WTC11 (cell line): ENCODE results near the gene SUMF1. TPM values are rescaled to one million over a fixed set of nuclear protein-coding genes. Genes with fewer than 3 reads are reported as not detected.
A peak's percentile ranks its signal among the peaks of the same experiment; 100 is the strongest.

ENCODE experiments used
- ATAC-seq: fragments of 200-7000 bp; cut with Tn5 transposase; 2 replicates; pipeline ENCODE4 v1.10.0; 2021; ENCODE audit warnings: mild to moderate bottlenecking, moderate library complexity
- CTCF ChIA-PET: fragments of 300-600 bp; sonication (Branson Sonifier 250); formaldehyde crosslinking; loops from one replicate; lab custom pipeline; 2021; ENCODE audit warnings: antibody characterized with exemption; lab: Charles Lee
- POLR2A ChIA-PET: fragments of 350-600 bp; sonication (Branson Sonifier 250); formaldehyde crosslinking; loops from one replicate; lab custom pipeline; 2021; ENCODE audit warnings: antibody characterized with exemption; lab: Charles Lee
- DNase-seq: peaks from one replicate; pipeline ENCODE4 v3.0.0; 2021; ENCODE audit warnings: low spot score
- H3K27ac Mint-ChIP-seq: 2 replicates; pipeline ENCODE4 v1.8.0; 2021; ENCODE audit warnings: mixed read lengths
- H3K27me3 Mint-ChIP-seq: 2 replicates; pipeline ENCODE4 v1.8.0; 2021; ENCODE audit warnings: low read depth, mild to moderate bottlenecking, moderate library complexity, mixed read lengths
- H3K36me3 Mint-ChIP-seq: 2 replicates; pipeline ENCODE4 v1.8.0; 2021; ENCODE audit warnings: mixed read lengths
- H3K4me1 Mint-ChIP-seq: 2 replicates; pipeline ENCODE4 v1.8.0; 2022; ENCODE audit warnings: mixed read lengths
- H3K4me3 Mint-ChIP-seq: 2 replicates; pipeline ENCODE4 v1.8.0; 2021; ENCODE audit warnings: mild to moderate bottlenecking, moderate library complexity, mixed read lengths
- H3K9me3 Mint-ChIP-seq: 2 replicates; pipeline ENCODE4 v1.8.0; 2021; ENCODE audit warnings: mixed read lengths
- CBFB ChIP-seq: sonication (generic); formaldehyde crosslinking; IDR thresholded peaks from 2 replicates; pipeline ENCODE4 v1.8.1; 2022; ENCODE audit warnings: mild to moderate bottlenecking, low read depth, missing genetic modification reagents
- EMX1 ChIP-seq: fragments of 250-450 bp; sonication (Bioruptor Pico); IDR thresholded peaks from 2 replicates; pipeline ENCODE4 v1.8.0; 2021; ENCODE audit warnings: mild to moderate bottlenecking
- ESRRA ChIP-seq: sonication (generic); formaldehyde crosslinking; IDR thresholded peaks from 2 replicates; pipeline ENCODE4 v1.8.1; 2022; ENCODE audit warnings: mild to moderate bottlenecking, missing genetic modification reagents, borderline replicate concordance
- ETV6 ChIP-seq: sonication (generic); formaldehyde crosslinking; IDR thresholded peaks from 2 replicates; pipeline ENCODE4 v1.8.1; 2022; ENCODE audit warnings: mild to moderate bottlenecking, missing genetic modification reagents
- FOXJ3 ChIP-seq: sonication (generic); formaldehyde crosslinking; IDR thresholded peaks from 2 replicates; pipeline ENCODE4 v1.9.0; 2021; ENCODE audit warnings: missing genetic modification reagents, mild to moderate bottlenecking, borderline replicate concordance
- FOXP1 ChIP-seq: sonication (generic); formaldehyde crosslinking; IDR thresholded peaks from 2 replicates; pipeline ENCODE4 v1.8.0; 2022; ENCODE audit warnings: missing genetic modification reagents, mild to moderate bottlenecking, moderate library complexity, borderline replicate concordance
- GRHL2 ChIP-seq: fragments of 250-450 bp; sonication (Bioruptor Pico); IDR thresholded peaks from 2 replicates; pipeline ENCODE4 v1.8.0; 2022; ENCODE audit warnings: mild to moderate bottlenecking, moderate library complexity; ENCODE audit not compliant: insufficient replicate concordance, severe bottlenecking
- GTF2I ChIP-seq: fragments of 250-450 bp; sonication (Bioruptor Pico); conservative IDR thresholded peaks from 2 replicates; pipeline ENCODE4 v1.4.0; 2021; ENCODE audit warnings: mild to moderate bottlenecking
- IRF2 ChIP-seq: sonication (generic); formaldehyde crosslinking; IDR thresholded peaks from 2 replicates; pipeline ENCODE4 v1.8.0; 2022; ENCODE audit warnings: low read depth, missing genetic modification reagents, borderline replicate concordance
- NFYB ChIP-seq: sonication (generic); formaldehyde crosslinking; conservative IDR thresholded peaks from 2 replicates; pipeline ENCODE4 v1.8.0; 2022; ENCODE audit warnings: low read depth, missing genetic modification reagents
- SP1 ChIP-seq: sonication (generic); formaldehyde crosslinking; conservative IDR thresholded peaks from 2 replicates; pipeline ENCODE4 v1.8.1; 2022; ENCODE audit warnings: missing genetic modification reagents
- ZNF121 ChIP-seq: sonication (generic); formaldehyde crosslinking; IDR thresholded peaks from 2 replicates; pipeline ENCODE4 v1.8.0; 2023; ENCODE audit warnings: missing genetic modification reagents
- total RNA-seq: library from RNA; stranded (reverse); gene quantifications from 3 replicates; pipeline ENCODE4 v1.2.3, GENCODE V29; 2021
- TF ChIP-seq, protein P1 (sequence below): fragments of 250-450 bp; sonication (Bioruptor Pico); IDR thresholded peaks from 2 replicates; pipeline ENCODE4 v1.9.0; 2021; ENCODE audit warnings: mild to moderate bottlenecking, borderline replicate concordance
- TF ChIP-seq, protein P2 (sequence below): sonication (generic); formaldehyde crosslinking; IDR thresholded peaks from 2 replicates; pipeline ENCODE4 v1.8.1; 2023; ENCODE audit warnings: mild to moderate bottlenecking, missing genetic modification reagents, moderate library complexity
- TF ChIP-seq, protein P3 (sequence below): sonication (generic); formaldehyde crosslinking; IDR thresholded peaks from 2 replicates; pipeline ENCODE4 v1.8.1; 2023; ENCODE audit warnings: mild to moderate bottlenecking, missing genetic modification reagents
- TF ChIP-seq, protein P4 (sequence below): fragments of 250-450 bp; sonication (Bioruptor Pico); conservative IDR thresholded peaks from 2 replicates; pipeline ENCODE4 v1.9.0; 2021; ENCODE audit warnings: mild to moderate bottlenecking
- TF ChIP-seq, protein P5 (sequence below): sonication (generic); formaldehyde crosslinking; IDR thresholded peaks from 2 replicates; pipeline ENCODE4 v1.8.1; 2022; ENCODE audit warnings: missing genetic modification reagents, borderline replicate concordance
- TF ChIP-seq, protein P6 (sequence below): fragments of 200-600 bp; IDR thresholded peaks from 2 replicates; pipeline ENCODE4 v1.8.0; 2022; ENCODE audit warnings: antibody characterized with exemption
- TF ChIP-seq, protein P7 (sequence below): sonication (generic); formaldehyde crosslinking; IDR thresholded peaks from 2 replicates; pipeline ENCODE4 v1.8.1; 2023; ENCODE audit warnings: mild to moderate bottlenecking, missing genetic modification reagents, moderate library complexity

Gene SUMF1
- total RNA-seq, 1 experiment from 2014 or later: 10.4 TPM

DNA sequence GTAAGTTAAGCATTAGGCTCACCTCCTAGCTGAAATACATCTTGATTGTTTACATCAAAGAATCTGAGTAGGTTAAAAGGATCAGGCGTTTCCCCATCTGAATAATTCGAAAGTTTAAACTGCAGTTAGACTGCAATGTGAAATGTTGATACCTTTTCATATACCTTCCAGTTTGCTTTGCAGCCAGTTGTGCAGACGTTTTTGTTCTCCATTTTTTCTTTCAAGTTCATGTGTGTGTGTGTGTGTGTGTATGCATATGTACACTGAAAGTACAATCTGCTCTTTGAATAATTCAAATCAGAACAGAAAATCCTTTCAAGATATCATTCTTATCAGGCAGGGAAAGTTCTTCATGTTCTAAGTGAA is 29.0 kb upstream of the SUMF1 start (continued):
- TF ChIP-seq, protein P1, sequence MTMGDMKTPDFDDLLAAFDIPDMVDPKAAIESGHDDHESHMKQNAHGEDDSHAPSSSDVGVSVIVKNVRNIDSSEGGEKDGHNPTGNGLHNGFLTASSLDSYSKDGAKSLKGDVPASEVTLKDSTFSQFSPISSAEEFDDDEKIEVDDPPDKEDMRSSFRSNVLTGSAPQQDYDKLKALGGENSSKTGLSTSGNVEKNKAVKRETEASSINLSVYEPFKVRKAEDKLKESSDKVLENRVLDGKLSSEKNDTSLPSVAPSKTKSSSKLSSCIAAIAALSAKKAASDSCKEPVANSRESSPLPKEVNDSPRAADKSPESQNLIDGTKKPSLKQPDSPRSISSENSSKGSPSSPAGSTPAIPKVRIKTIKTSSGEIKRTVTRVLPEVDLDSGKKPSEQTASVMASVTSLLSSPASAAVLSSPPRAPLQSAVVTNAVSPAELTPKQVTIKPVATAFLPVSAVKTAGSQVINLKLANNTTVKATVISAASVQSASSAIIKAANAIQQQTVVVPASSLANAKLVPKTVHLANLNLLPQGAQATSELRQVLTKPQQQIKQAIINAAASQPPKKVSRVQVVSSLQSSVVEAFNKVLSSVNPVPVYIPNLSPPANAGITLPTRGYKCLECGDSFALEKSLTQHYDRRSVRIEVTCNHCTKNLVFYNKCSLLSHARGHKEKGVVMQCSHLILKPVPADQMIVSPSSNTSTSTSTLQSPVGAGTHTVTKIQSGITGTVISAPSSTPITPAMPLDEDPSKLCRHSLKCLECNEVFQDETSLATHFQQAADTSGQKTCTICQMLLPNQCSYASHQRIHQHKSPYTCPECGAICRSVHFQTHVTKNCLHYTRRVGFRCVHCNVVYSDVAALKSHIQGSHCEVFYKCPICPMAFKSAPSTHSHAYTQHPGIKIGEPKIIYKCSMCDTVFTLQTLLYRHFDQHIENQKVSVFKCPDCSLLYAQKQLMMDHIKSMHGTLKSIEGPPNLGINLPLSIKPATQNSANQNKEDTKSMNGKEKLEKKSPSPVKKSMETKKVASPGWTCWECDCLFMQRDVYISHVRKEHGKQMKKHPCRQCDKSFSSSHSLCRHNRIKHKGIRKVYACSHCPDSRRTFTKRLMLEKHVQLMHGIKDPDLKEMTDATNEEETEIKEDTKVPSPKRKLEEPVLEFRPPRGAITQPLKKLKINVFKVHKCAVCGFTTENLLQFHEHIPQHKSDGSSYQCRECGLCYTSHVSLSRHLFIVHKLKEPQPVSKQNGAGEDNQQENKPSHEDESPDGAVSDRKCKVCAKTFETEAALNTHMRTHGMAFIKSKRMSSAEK (CRISPR knock-in tag): no peak
- TF ChIP-seq GRHL2 (CRISPR knock-in tag): no peak
- TF ChIP-seq ZNF121: no peak
- no peak for TF ChIP-seq EMX1

DNA sequence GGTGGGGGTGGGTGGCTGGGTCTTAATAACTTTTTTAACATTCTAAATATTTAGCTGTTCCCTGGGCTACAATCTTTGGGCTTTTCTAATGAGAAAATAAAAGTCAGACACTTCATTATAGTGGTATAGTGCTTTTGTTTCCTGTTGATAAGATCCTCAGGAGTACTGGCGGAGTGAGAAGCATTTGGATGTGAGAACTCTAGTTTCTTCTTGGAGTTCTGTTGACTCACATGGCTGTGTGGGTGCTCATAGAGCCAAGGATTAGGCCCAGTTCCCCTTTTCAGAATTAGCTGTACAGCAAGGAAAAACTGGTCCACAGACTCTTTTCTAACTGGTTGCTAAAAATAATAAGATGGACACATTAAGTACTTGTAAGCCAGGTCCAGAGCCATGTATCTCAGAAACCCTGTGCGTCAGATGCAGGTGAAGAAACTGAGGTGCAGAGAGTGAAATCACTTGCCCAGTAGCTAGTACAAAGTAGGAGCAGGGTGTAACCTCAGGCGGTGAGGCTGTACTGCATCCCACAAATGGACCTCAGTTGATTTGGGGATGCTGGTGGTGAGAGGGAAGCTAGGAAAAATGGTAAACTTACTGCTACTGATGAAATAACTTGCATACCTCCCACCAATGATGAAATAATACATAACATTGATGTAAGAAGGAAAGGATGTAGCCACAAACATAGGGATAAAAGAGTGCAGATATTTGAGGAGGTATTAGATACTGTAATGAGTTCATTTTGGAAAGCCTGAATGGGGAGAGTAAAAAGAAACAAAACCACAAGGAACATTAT is 28.4 kb upstream of the SUMF1 start:
- H3K9me3 Mint-ChIP-seq: no peaks in the 10 kb centered on the region
- H3K27me3 Mint-ChIP-seq: peaks cover 26% of the 10 kb centered on the region
- peaks cover 20% of the 10 kb centered on the region for H3K4me1 Mint-ChIP-seq
- ATAC-seq (no peak), DNase-seq (no peak)
- 0 out of 2 replicates have a peak overlapping the region, but pooled peaks have one; percentile 8 for H3K4me3 Mint-ChIP-seq
- ChIA-PET CTCF (no interaction called here), POLR2A (no interaction called here)
- H3K36me3 Mint-ChIP-seq: no peaks in the 10 kb centered on the region
- H3K27ac Mint-ChIP-seq: no peak overlapping the region
- no peak for TF ChIP-seq FOXJ3 (CRISPR knock-in tag)
- TF ChIP-seq, protein P2, sequence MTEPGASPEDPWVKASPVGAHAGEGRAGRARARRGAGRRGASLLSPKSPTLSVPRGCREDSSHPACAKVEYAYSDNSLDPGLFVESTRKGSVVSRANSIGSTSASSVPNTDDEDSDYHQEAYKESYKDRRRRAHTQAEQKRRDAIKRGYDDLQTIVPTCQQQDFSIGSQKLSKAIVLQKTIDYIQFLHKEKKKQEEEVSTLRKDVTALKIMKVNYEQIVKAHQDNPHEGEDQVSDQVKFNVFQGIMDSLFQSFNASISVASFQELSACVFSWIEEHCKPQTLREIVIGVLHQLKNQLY (CRISPR knock-in tag): no peak
- TF ChIP-seq SP1 (CRISPR knock-in tag): no peak
- TF ChIP-seq FOXP1 (CRISPR knock-in tag): no peak
- TF ChIP-seq CBFB (CRISPR knock-in tag): no peak
- TF ChIP-seq, protein P3, sequence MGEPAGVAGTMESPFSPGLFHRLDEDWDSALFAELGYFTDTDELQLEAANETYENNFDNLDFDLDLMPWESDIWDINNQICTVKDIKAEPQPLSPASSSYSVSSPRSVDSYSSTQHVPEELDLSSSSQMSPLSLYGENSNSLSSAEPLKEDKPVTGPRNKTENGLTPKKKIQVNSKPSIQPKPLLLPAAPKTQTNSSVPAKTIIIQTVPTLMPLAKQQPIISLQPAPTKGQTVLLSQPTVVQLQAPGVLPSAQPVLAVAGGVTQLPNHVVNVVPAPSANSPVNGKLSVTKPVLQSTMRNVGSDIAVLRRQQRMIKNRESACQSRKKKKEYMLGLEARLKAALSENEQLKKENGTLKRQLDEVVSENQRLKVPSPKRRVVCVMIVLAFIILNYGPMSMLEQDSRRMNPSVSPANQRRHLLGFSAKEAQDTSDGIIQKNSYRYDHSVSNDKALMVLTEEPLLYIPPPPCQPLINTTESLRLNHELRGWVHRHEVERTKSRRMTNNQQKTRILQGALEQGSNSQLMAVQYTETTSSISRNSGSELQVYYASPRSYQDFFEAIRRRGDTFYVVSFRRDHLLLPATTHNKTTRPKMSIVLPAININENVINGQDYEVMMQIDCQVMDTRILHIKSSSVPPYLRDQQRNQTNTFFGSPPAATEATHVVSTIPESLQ (CRISPR knock-in tag): no peak
- TF ChIP-seq, protein P4, sequence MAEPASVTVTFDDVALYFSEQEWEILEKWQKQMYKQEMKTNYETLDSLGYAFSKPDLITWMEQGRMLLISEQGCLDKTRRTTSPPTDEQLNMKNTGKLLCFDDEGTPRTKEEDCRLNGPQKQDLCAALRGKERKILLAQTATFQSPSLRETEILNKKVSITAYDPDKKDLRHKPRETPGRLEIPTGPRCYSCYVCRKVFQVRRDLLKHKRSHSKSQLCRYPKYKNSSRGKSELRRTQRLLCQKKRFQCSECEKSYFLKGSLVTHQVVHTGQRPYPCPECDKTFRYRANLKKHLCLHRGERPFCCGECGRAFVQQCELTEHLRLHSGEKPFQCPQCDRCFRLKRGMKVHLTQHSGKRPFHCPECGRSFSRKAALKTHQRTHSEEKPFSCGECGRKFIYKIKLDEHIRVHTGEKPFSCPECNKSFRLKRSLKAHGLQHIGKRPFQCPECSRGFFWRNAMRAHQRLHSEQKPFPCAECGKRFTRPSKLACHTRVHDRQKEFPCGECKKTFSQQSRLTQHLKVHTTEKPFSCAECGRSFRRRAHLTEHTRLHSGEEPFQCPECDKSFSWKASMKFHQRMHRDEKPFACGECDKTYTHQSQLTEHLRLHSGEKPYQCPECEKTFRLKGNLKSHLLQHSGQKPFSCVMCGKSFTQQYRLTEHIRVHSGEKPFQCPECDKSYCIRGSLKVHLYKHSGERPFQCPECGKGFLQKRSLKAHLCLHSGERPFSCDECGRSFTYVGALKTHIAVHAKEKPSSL (CRISPR knock-in tag): no peak
- TF ChIP-seq, protein P5, sequence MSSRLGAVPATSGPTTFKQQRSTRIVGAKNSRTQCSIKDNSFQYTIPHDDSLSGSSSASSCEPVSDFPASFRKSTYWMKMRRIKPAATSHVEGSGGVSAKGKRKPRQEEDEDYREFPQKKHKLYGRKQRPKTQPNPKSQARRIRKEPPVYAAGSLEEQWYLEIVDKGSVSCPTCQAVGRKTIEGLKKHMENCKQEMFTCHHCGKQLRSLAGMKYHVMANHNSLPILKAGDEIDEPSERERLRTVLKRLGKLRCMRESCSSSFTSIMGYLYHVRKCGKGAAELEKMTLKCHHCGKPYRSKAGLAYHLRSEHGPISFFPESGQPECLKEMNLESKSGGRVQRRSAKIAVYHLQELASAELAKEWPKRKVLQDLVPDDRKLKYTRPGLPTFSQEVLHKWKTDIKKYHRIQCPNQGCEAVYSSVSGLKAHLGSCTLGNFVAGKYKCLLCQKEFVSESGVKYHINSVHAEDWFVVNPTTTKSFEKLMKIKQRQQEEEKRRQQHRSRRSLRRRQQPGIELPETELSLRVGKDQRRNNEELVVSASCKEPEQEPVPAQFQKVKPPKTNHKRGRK (CRISPR knock-in tag): no peak
- no peak for TF ChIP-seq NFYB (CRISPR knock-in tag)
- TF ChIP-seq GTF2I (CRISPR knock-in tag): no peak
- no peak for TF ChIP-seq ESRRA (CRISPR knock-in tag)
- no peak for TF ChIP-seq IRF2
- TF ChIP-seq, protein P6, sequence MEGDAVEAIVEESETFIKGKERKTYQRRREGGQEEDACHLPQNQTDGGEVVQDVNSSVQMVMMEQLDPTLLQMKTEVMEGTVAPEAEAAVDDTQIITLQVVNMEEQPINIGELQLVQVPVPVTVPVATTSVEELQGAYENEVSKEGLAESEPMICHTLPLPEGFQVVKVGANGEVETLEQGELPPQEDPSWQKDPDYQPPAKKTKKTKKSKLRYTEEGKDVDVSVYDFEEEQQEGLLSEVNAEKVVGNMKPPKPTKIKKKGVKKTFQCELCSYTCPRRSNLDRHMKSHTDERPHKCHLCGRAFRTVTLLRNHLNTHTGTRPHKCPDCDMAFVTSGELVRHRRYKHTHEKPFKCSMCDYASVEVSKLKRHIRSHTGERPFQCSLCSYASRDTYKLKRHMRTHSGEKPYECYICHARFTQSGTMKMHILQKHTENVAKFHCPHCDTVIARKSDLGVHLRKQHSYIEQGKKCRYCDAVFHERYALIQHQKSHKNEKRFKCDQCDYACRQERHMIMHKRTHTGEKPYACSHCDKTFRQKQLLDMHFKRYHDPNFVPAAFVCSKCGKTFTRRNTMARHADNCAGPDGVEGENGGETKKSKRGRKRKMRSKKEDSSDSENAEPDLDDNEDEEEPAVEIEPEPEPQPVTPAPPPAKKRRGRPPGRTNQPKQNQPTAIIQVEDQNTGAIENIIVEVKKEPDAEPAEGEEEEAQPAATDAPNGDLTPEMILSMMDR: no peak
- no peak for TF ChIP-seq ETV6 (CRISPR knock-in tag)
- TF ChIP-seq, protein P7, sequence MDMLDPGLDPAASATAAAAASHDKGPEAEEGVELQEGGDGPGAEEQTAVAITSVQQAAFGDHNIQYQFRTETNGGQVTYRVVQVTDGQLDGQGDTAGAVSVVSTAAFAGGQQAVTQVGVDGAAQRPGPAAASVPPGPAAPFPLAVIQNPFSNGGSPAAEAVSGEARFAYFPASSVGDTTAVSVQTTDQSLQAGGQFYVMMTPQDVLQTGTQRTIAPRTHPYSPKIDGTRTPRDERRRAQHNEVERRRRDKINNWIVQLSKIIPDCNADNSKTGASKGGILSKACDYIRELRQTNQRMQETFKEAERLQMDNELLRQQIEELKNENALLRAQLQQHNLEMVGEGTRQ: no peak
